Fibroblast of skin of right quadriceps (primary cell): ENCODE results near the gene RAMP1.

ENCODE experiments used
- DNase-seq: peaks from one replicate; pipeline ENCODE4 v3.0.0-alpha.2; 2013

RAMP1 gene

DNA sequence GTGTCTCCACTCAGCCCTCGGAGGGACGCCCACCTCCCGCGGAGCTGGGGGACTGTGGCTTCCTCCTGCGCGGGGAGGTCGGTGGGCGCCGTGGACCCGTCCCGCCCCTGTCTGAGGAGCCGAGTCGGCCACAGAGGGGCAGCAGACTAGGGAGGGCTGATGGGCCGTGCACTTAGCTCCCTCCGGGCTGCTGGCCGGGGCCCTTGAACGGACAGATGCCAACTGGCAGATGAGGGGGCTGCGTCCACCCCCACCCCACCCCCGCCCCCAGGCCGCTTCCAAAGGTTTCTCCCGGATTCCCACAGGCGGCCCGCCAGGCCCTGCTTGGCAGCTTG, 96.9 kb downstream of the RAMP1 start:
- no peak for DNase-seq

- no peak for DNase-seq
Measured at GRCh38 chr2:237961637-237962036, 102.2 kb downstream of the RAMP1 start.
